Astrocyte (in vitro differentiated cells and primary cell): ENCODE data around the gene SLC25A29.

Experiments
- EZH2 ChIP-seq: IDR thresholded peaks from 2 replicates; pipeline ENCODE4 v1.6.1; 2012; ENCODE audit warnings: mild to moderate bottlenecking, low read length, inconsistent platforms; ENCODE audit not compliant: insufficient read depth
- TF ChIP-seq, protein P1 (sequence below): IDR thresholded peaks from 2 replicates; pipeline ENCODE4 v1.5.1; 2011; ENCODE audit warnings: low read depth, mild to moderate bottlenecking, inconsistent platforms, low read length, moderate library complexity; ENCODE audit not compliant: insufficient read depth

DNA sequence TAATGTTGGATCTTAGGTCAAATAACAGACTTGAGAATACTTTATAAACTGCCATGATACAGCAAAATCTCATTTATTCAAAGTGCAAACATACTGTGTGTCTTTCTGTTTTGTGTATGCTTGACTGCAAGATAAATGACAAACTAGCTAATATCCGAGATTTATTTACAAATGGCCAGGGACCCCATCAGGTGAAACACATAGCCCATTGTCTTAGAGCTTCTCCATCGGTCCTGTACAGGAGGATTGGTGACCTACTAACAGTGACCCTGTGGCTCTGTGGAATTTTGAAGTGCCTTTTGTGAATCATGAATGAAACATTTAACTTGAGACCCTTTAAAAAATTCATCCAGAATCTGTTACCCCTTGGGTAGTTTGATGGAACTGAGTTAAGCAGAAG lies 27.1 kb downstream of the SLC25A29 start:
- TF ChIP-seq, protein P1, sequence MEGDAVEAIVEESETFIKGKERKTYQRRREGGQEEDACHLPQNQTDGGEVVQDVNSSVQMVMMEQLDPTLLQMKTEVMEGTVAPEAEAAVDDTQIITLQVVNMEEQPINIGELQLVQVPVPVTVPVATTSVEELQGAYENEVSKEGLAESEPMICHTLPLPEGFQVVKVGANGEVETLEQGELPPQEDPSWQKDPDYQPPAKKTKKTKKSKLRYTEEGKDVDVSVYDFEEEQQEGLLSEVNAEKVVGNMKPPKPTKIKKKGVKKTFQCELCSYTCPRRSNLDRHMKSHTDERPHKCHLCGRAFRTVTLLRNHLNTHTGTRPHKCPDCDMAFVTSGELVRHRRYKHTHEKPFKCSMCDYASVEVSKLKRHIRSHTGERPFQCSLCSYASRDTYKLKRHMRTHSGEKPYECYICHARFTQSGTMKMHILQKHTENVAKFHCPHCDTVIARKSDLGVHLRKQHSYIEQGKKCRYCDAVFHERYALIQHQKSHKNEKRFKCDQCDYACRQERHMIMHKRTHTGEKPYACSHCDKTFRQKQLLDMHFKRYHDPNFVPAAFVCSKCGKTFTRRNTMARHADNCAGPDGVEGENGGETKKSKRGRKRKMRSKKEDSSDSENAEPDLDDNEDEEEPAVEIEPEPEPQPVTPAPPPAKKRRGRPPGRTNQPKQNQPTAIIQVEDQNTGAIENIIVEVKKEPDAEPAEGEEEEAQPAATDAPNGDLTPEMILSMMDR = no peak
- TF ChIP-seq EZH2 = no peak
